IMR-90 (cell line): ENCODE measurements around the gene MAT2A. TPM values are rescaled to one million over a fixed set of nuclear protein-coding genes. Genes with fewer than 3 reads are reported as not detected.

Experiments used
- ATAC-seq: fragments of 200-7000 bp; cut with Tn5 transposase; 2 replicates; pipeline ENCODE4 v1.9.1; 2020; ENCODE audit warnings: low read depth, mild to moderate bottlenecking, moderate library complexity
- BruUV-seq: library from RNA; stranded (reverse); fragments of 400-500 nt; replicated peaks from 2 replicates; lab custom pipeline; 2021; lab: Mats Ljungman, UMichigan
- CTCF ChIA-PET: fragments of 300-600 bp; formaldehyde crosslinking; extraction: SDS; loops from one replicate; lab custom pipeline; 2021; ENCODE audit warnings: antibody characterized with exemption; lab: Yijun Ruan, JAX
- POLR2A ChIA-PET: fragments of 300-600 bp; sonication (Branson Sonifier 250); formaldehyde crosslinking; loops from one replicate; lab custom pipeline; 2022; ENCODE audit warnings: antibody characterized with exemption; ENCODE audit not compliant: unreplicated experiment; lab: Charles Lee
- DNase-seq: peaks from one replicate; pipeline ENCODE4 v3.0.0; 2013
- H2AFZ ChIP-seq: replicated peaks from 2 replicates; pipeline ENCODE3; 2013; ENCODE audit warnings: low read length, mild to moderate bottlenecking; ENCODE audit not compliant: poor library complexity
- H2AK5ac ChIP-seq: 2 replicates; pipeline ENCODE4 v1.6.1; 2013; ENCODE audit warnings: low read depth, low read length, inconsistent platforms
- H2AK9ac ChIP-seq: replicated peaks from 2 replicates; pipeline ENCODE3; 2013; ENCODE audit warnings: mild to moderate bottlenecking, low read depth, low read length, moderate library complexity; ENCODE audit not compliant: poor library complexity
- H2BK120ac ChIP-seq: 2 replicates; pipeline ENCODE4 v1.6.1; 2013; ENCODE audit warnings: low read depth, low read length, inconsistent platforms
- H2BK15ac ChIP-seq: 3 replicates; pipeline ENCODE4 v1.6.1; 2013; ENCODE audit warnings: low read depth, low read length, inconsistent platforms
- H2BK20ac ChIP-seq: 2 replicates; pipeline ENCODE4 v1.6.1; 2013; ENCODE audit warnings: low read depth, mild to moderate bottlenecking, inconsistent platforms, low read length, moderate library complexity
- H2BK5ac ChIP-seq: 2 replicates; pipeline ENCODE4 v1.6.1; 2013; ENCODE audit warnings: mild to moderate bottlenecking, low read depth, low read length, inconsistent platforms; ENCODE audit not compliant: poor library complexity, severe bottlenecking
- H3K14ac ChIP-seq: replicated peaks from 2 replicates; pipeline ENCODE4 v1.6.1; 2013; ENCODE audit warnings: low read depth, low read length, inconsistent platforms
- H3K18ac ChIP-seq: 2 replicates; pipeline ENCODE4 v1.6.1; 2013; ENCODE audit warnings: low read depth, low read length, control low read depth
- H3K23ac ChIP-seq: 2 replicates; pipeline ENCODE4 v1.6.1; 2013; ENCODE audit warnings: low read depth, low read length, inconsistent platforms
- H3K27ac ChIP-seq: 2 replicates; pipeline ENCODE4 v1.5.1; 2013; ENCODE audit warnings: mild to moderate bottlenecking, control low read depth, low read length; ENCODE audit not compliant: insufficient read depth
- H3K27me3 ChIP-seq: 2 replicates; pipeline ENCODE4 v1.6.1; 2013; ENCODE audit warnings: low read length; ENCODE audit not compliant: control insufficient read depth, insufficient read depth
- H3K36me3 ChIP-seq: 2 replicates; pipeline ENCODE4 v1.6.1; 2013; ENCODE audit warnings: low read length, mixed read lengths; ENCODE audit not compliant: control insufficient read depth, insufficient read depth
- H3K4ac ChIP-seq: 2 replicates; pipeline ENCODE4 v1.6.1; 2013; ENCODE audit warnings: low read depth, low read length, inconsistent platforms
- H3K4me1 ChIP-seq: 2 replicates; pipeline ENCODE4 v1.6.1; 2013; ENCODE audit warnings: low read length, mixed read lengths; ENCODE audit not compliant: control insufficient read depth, insufficient read depth
- H3K4me2 ChIP-seq: 2 replicates; pipeline ENCODE4 v1.6.1; 2013; ENCODE audit warnings: low read depth, mild to moderate bottlenecking, control low read depth, low read length, moderate library complexity
- H3K4me3 ChIP-seq: 2 replicates; pipeline ENCODE4 v1.5.1; 2013; ENCODE audit warnings: low read depth, mild to moderate bottlenecking, control low read depth, low read length, moderate library complexity; ENCODE audit not compliant: insufficient read depth
- H3K56ac ChIP-seq: 2 replicates; pipeline ENCODE4 v1.6.1; 2013; ENCODE audit warnings: low read length, inconsistent platforms; ENCODE audit not compliant: insufficient read depth; ENCODE audit errors: extremely low read depth
- H3K79me1 ChIP-seq, 2 experiments: 2 replicates each; pipeline ENCODE4 v1.6.1; 2013; ENCODE audit warnings: low read length in 2 of 2, inconsistent platforms in 1 of 2, low read depth in 1 of 2
- H3K9ac ChIP-seq: 2 replicates; pipeline ENCODE4 v1.6.1; 2013; ENCODE audit warnings: low read depth, low read length, control low read depth
- H3K9me1 ChIP-seq: 2 replicates; pipeline ENCODE4 v1.6.1; 2013; ENCODE audit warnings: low read length, inconsistent platforms; ENCODE audit not compliant: insufficient read depth
- H3K9me3 ChIP-seq: 2 replicates; pipeline ENCODE4 v1.6.1; 2013; ENCODE audit warnings: low read length; ENCODE audit not compliant: control insufficient read depth, insufficient read depth
- H4K20me1 ChIP-seq: 2 replicates; pipeline ENCODE4 v1.6.1; 2013; ENCODE audit warnings: low read length, inconsistent platforms; ENCODE audit not compliant: insufficient read depth
- H4K5ac ChIP-seq: 2 replicates; pipeline ENCODE4 v1.6.1; 2013; ENCODE audit warnings: mild to moderate bottlenecking, low read depth, low read length, control low read depth
- H4K8ac ChIP-seq, 2 experiments: 2 replicates each; pipeline ENCODE4 v1.6.1; 2013; ENCODE audit warnings: low read depth in 2 of 2, low read length in 2 of 2, control low read depth in 1 of 2, inconsistent platforms in 1 of 2
- H4K91ac ChIP-seq: 2 replicates; pipeline ENCODE4 v1.6.1; 2013; ENCODE audit warnings: low read depth, low read length, inconsistent platforms; ENCODE audit not compliant: insufficient read depth
- FOS ChIP-seq: fragments of 150-350 bp; IDR thresholded peaks from 2 replicates; pipeline ENCODE4 v1.6.1; 2016; ENCODE audit warnings: low read depth, low read length
- MAFK ChIP-seq: IDR thresholded peaks from 2 replicates; pipeline ENCODE4 v1.6.1; 2012; ENCODE audit warnings: low read depth, low read length, improper control_type of control experiment
- MXI1 ChIP-seq: IDR thresholded peaks from 2 replicates; pipeline ENCODE4 v1.6.1; 2012; ENCODE audit warnings: low read depth, mild to moderate bottlenecking, low read length, moderate library complexity, borderline replicate concordance
- RAD21 ChIP-seq: IDR thresholded peaks from 2 replicates; pipeline ENCODE4 v1.6.1; 2012; ENCODE audit warnings: low read length, improper control_type of control experiment
- WGBS, 2 experiments: methylation state at CpG; one replicate each; pipeline versions ENCODE4 v1.1.5 to v1.1.7; 2013; ENCODE audit warnings: missing lambda C conversion rate in 2 of 2; ENCODE audit not compliant: insufficient read length in 1 of 2; ENCODE audit errors: extremely low coverage in 2 of 2; 5-methylcytosine and 5-hydroxymethylcytosine counted together
- dilution Hi-C: fragments of 300-500 bp; cut with HindIII; formaldehyde crosslinking; loops from one replicate; pipeline ENCODE4 v1.14.3; 2018; ENCODE audit warnings: low sequenced_read_pairs; ENCODE audit not compliant: unreplicated experiment
- in situ Hi-C: fragments of 300-500 bp; cut with MboI; formaldehyde crosslinking; loops from 3 replicates; pipeline ENCODE4 v1.14.3; 2019; ENCODE audit warnings: low sequenced_read_pairs, inconsistent platforms, mixed read lengths
- intact Hi-C: fragments of 100-400 bp; cut with micrococcal nuclease; formaldehyde crosslinking; loops from 2 replicates; pipeline ENCODE4 v1.10.0; 2022
- polyA plus RNA-seq, 3 experiments: library from polyadenylated mRNA; depleted of rRNA; stranded (reverse); fragments of >200 nt; gene quantifications; 2 replicates each; pipeline ENCODE4 v1.2.3, GENCODE V29; 2012; ENCODE audit warnings: low replicate concordance in 1 of 3
- total RNA-seq: library from RNA; depleted of rRNA; stranded (reverse); fragments of >200 nt; gene quantifications from 2 replicates; pipeline ENCODE4 v1.2.3, GENCODE V29; 2012
- TF ChIP-seq, protein P1 (sequence below): fragments of 150-350 bp; IDR thresholded peaks from 2 replicates; pipeline ENCODE4 v1.6.1; 2017; ENCODE audit warnings: mild to moderate bottlenecking, antibody characterized with exemption, low read length, low read depth

The MAT2A gene
- total and polyA plus RNA-seq, 2 of the 4 experiments (the other 2 are of a cell fraction), result 94.1 to 223 TPM

DNA sequence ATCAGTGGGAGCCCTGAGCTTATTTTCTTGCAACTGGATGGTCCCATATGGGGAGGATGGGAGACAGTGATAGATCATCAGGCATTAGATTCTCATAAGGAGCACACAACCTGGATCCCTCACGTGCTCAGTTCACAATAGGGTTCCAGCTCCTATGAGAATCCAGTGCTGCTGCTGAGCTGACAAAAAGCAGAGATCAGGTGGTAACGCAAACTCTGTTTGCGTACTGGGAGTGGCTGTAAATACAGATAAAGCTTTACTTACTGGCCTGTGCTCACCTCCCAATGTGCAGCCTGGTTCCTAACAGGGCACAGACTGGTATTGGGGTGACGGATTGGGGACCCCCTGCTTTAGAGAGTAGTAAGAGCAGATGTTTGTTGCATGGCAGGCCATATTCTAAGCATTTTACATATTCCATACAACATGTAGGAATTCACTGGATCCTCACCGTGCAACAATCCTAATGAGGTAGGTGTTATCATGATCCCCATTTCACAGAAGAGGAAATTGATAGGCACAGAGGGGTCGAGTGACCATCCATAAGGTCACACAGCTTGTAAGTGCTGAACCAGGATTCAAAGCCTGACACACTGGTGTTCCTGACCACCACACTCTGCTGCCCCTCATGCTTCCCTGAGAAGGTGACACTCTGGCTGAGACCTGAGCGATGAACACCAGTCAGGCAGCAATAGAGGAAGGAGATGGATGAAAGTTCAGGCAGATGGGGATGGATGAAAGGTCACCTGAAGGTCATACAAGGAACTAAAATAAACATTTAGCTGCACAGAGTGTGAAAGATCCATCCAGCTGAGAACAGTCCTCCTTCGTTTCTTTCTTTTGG is 15.7 kb upstream of the MAT2A start:
- Histone ChIP-seq H2BK20ac (no peak overlapping the region), H2BK5ac (no peak overlapping the region), H2AFZ (peak overlapping the region; percentile 64), H2AK5ac (peak overlapping the region; percentile 13; the same call in 1 of the 2 replicates), H4K91ac (no peak overlapping the region), H2AK9ac (peak overlapping the region; percentile 83), H3K4me2 (no peak overlapping the region), H3K4me3 (no peak overlapping the region), H3K9me1 (peaks cover 4% of the 10 kb centered on the region; the same call in 1 of the 2 replicates), H3K27ac (no peak overlapping the region), H3K23ac (0 out of 2 replicates have a peak overlapping the region, but pooled peaks have one; percentile 35), H3K9ac (no peak overlapping the region), H3K9me3 (no peaks in the 10 kb centered on the region), H3K4me1 (peaks cover 13% of the 10 kb centered on the region; the same call in 1 of the 2 replicates), H3K18ac (no peak overlapping the region), H3K14ac (no peak overlapping the region), H4K5ac (no peak overlapping the region), H4K8ac (no peak overlapping the region), H2BK120ac (no peak overlapping the region), H2BK15ac (no peak overlapping the region), H3K4ac (no peak overlapping the region), H4K20me1 (no peaks in the 10 kb centered on the region), H3K56ac (no peak overlapping the region), H3K79me1 (no peaks in the 10 kb centered on the region), H3K36me3 (no peaks in the 10 kb centered on the region), H3K27me3 (no peaks in the 10 kb centered on the region)
- dilution Hi-C loops, result no loop called here
- ChIA-PET CTCF (interaction anchor here (0.6 kb wide), 1 partner anchor 378 kb away, joined by 5 read pairs; no protein-coding TSS in a partner anchor), POLR2A (interaction anchor here (0.6 kb wide), 1 partner anchor 183 kb away, joined by 3 read pairs; no protein-coding TSS in a partner anchor)
- BruUV-seq, result no TSS peak
- no peak for TF ChIP-seq RAD21
- no peak for TF ChIP-seq FOS
- TF ChIP-seq, protein P1, sequence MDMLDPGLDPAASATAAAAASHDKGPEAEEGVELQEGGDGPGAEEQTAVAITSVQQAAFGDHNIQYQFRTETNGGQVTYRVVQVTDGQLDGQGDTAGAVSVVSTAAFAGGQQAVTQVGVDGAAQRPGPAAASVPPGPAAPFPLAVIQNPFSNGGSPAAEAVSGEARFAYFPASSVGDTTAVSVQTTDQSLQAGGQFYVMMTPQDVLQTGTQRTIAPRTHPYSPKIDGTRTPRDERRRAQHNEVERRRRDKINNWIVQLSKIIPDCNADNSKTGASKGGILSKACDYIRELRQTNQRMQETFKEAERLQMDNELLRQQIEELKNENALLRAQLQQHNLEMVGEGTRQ, result no peak
- no peak for TF ChIP-seq MAFK
- no peak for TF ChIP-seq MXI1
- WGBS, 2 experiments, result 57% methylated on average over 1 of the region's 8 CpGs; no CpG with 5 or more reads in 1 of the 2 experiments
- in situ Hi-C loops, result no loop called here
- intact Hi-C loops, result no loop called here
- ATAC-seq, result no peak
- no peak for DNase-seq
